ENCODE measurements around the gene ARHGEF37.
"Not testable (repeated sequence)": the region's sequence is repeated elsewhere in the genome, so short reads cannot be mapped to it uniquely, and the experiment has no call there.

GRCh38 chr5:149564542-149565140 lies 16.7 kb upstream of the ARHGEF37 start:
- peak; percentile 73 for TF ChIP-seq CTCF (IDR thresholded peaks at IDR 0.05; ENCODE audit: low read depth, low read length, poor library complexity, severe bottlenecking)
- TF ChIP-seq EZH2phosphoT487 (IDR thresholded peaks at IDR 0.05; ENCODE audit: borderline replicate concordance, low read length): not testable (repeated sequence)
